GM19193 (cell line): ENCODE data around the gene PPP6R2.

Experiments
- POLR2A ChIP-seq: IDR thresholded peaks from 4 replicates; pipeline ENCODE4 v1.6.1; 2011; ENCODE audit not compliant: insufficient read depth, insufficient read length; ENCODE audit errors: extremely low read depth

Gene PPP6R2

GRCh38 chr22:50398831-50399648 lies 55.9 kb downstream of the PPP6R2 start:
- TF ChIP-seq POLR2A = no peak

DNA sequence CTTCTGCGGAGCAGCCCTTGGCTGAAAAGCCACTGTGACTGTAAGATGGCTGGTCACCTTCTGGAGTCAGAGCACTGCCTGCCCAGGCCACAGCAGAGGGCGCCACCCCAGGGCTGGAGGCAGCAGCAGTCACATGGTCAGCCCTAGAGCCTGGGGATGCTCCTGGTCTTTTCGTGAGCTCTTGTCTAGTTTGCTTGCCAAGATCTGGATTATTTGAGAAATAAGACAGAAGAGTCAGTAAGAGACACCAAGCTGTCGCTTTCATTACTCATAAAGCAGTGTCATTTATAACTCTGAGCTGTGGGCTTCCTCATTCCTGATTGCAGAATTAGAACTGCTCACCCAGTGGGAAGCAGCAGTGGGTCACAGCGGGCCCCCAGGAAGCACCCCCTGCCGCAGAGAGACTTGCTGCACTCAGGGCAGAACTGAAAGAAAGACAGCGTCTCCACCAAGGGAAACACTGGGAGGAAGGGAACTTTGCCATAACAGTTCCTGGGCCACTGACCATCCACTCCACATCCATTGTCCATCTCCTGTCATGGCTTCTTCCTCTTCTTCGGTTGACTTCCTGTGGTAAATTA lies 56.7 kb downstream of the PPP6R2 start:
- no peak for TF ChIP-seq POLR2A

DNA sequence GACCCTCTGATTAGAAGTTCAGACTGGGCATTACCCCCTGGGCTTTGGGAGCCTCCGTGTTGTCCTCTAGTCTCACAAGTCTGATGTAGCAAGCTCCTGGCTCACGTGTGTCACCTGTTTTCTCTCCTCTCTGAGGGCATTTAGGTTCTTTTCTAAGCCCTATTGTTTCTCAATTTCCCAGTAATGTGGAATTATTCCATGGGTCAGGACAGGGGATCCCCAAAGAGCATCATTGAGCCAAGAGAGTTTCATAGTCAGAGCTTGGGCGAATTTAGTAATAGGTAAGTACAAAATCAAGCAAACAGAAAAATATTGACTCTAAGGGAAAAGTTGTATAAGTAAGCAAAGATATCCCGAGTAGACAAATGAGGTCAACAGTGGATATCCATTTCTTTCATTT lies 57.3 kb downstream of the PPP6R2 start:
- TF ChIP-seq POLR2A = no peak

DNA sequence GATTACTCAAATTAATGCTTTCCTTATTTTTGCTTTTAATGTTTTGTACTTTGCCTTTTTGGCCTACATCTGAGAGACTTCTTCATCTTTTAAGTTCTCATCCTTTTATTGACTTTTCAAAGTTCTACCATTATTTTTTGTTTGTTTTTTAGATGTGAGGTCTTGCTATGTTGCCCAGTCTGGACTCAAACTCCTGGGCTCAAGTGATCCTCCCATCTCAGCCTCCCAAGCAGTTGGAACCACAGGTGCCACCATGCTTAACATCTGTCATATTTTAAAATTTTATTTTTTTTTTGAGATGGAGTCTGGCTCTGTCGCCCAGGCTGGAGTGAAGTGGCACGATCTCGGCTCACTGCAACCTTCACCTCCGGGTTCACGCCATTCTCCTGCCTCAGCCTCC lies 57.8 kb downstream of the PPP6R2 start:
- no peak for TF ChIP-seq POLR2A

- TF ChIP-seq POLR2A = no peak
Observed at GRCh38 chr22:50401907-50402306, 58.8 kb downstream of the PPP6R2 start.

- TF ChIP-seq POLR2A = no peak
Observed at GRCh38 chr22:50403701-50404101, 60.6 kb downstream of the PPP6R2 start.

DNA sequence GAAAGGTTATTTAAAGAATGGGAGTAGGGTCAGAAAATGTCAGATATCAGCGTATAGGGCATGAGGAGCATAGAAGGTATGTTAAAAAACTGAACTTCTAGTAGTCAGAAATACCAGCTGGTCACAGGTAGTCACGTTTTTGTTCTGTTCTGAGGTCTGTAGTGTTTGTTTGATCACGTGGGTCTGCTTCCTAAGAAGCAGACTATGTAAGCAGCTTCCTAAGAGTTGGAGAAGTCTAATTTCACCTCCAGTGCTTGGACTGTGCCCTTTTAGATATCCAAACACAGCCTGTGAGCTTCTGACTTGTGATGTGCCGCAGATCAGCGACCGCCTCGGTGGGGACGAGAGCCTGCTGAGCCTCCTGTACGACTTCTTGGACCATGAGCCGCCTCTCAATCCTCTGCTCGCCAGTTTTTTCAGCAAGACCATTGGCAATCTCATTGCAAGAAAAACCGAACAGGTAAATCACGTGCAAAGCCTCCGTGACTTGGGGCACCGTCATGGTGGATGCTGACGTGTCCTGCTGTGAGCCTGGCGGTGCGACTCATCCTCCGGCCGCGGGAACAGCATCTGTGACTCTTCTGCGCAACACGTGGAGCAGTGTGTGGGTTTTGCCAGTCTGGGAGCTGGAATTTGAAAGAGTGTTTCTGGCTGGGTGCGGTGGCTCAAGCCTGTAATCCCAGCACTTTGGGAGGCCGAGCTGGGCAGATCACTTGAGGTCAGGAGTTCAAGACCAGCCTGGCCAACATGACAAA lies 63.5 kb downstream of the PPP6R2 start:
- TF ChIP-seq POLR2A = no peak

- TF ChIP-seq POLR2A = no peak
Observed at GRCh38 chr22:50408311-50408710, 65.2 kb downstream of the PPP6R2 start.

DNA sequence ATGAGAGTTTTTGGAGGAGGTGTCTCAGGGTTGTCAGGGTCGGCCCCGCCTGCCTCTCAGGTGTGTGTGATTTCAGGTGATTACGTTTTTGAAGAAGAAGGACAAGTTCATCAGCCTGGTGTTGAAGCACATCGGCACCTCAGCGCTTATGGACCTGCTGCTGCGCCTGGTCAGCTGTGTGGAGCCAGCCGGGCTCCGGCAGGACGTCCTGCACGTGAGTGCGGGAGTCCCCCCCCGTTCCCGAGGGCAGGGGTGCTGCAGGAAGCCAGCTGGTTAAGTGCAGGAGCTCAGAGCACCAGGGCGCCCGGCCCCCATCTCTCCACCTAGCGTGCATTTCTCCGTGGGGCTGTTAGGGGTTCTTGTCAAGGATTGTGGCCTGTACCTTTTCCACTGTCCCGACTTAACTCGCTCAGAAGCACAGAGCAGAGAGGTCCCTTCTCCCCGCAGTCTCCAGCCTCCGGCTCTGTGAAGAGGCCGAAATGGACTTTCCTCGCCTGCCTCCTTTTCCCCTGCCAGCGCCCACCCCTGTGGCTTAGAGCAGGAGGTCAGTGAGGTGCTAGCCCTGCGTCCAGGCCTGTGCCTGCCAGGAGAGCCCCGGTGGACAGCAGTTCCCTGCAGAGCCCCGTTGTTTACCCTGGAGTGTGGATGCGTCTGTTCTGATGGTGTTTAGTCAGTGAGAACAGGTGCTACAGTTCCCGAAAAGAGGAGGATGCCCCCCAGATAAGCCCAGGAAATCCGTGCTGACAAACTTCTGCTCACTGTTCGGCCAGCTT lies 71.5 kb downstream of the PPP6R2 start:
- TF ChIP-seq POLR2A = no peak

DNA sequence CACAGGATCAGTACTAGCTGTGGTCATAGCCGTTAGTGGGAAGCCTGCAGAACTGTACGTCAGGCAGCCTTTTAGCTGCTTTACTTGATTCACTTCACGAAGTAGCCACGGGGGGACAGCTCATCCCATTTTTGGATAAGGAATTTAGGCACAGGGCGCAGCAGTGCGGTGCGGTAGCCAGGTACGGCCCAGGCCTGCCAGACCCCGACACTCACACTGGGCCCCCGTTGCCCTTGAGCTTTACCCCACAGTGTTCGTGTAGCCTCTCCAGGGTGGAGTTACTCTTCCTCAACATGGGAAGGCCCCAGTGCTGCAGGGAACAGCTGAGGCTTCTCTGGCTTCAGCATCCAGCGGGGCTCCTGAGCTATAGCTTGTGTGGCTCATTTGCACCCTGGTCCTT lies 72.3 kb downstream of the PPP6R2 start:
- no peak for TF ChIP-seq POLR2A

- TF ChIP-seq POLR2A = no peak
Observed at GRCh38 chr22:50416996-50417395, 73.9 kb downstream of the PPP6R2 start.

GRCh38 chr22:50417411-50418210 lies 74.5 kb downstream of the PPP6R2 start:
- no peak for TF ChIP-seq POLR2A

DNA sequence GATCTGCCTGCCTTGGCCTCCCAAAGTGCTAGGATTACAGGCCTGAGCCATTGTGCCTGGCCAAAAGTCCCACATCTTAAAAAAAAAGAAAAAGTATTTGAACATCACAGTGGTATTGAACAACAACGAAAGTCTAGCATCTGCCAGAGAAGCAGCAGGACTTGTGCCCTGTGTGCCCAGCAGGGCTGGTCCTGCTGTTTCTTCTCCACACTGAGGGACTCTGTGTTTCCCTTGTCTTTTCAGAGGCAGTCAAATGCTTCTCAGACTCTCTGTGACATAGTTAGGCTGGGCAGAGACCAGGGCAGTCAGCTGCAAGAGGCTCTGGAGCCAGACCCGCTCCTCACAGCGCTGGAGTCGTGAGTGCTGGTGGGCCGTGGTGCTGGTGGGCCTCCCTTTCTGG lies 75.5 kb downstream of the PPP6R2 start:
- TF ChIP-seq POLR2A = no peak

DNA sequence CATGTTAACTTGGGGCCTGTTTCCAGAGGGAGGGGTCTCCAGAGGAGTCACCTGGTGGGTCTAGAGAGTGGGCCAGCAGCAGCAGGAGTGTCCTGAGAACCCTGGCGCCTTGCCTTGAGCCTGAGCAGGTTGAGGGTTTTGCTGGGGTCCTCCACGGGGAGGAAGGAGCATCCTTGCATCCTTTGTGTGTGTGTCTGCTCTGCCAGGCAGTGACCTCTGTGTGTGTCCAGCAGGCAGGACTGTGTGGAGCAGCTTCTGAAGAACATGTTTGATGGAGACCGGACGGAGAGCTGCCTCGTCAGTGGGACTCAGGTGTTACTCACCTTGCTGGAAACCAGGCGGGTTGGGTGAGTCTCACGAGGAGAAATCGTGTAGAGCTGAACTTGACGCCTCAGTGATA lies 76.0 kb downstream of the PPP6R2 start:
- no peak for TF ChIP-seq POLR2A
